Measurements from ENCODE around the gene TM9SF3.

The TM9SF3 gene

GRCh38 chr10:96491303-96491702 lies 95.5 kb downstream of the TM9SF3 start:
- no peaks in the 10 kb centered on the region for H3K4me1 Mint-ChIP-seq
- peaks cover 36% of the 10 kb centered on the region for H3K27me3 Mint-ChIP-seq
- DNase-seq (no peak), ATAC-seq (no peak)
- no peaks in the 10 kb centered on the region for H3K9me3 Mint-ChIP-seq
- no peak overlapping the region for H3K27ac Mint-ChIP-seq
- no peak overlapping the region for H3K4me3 Mint-ChIP-seq

DNA sequence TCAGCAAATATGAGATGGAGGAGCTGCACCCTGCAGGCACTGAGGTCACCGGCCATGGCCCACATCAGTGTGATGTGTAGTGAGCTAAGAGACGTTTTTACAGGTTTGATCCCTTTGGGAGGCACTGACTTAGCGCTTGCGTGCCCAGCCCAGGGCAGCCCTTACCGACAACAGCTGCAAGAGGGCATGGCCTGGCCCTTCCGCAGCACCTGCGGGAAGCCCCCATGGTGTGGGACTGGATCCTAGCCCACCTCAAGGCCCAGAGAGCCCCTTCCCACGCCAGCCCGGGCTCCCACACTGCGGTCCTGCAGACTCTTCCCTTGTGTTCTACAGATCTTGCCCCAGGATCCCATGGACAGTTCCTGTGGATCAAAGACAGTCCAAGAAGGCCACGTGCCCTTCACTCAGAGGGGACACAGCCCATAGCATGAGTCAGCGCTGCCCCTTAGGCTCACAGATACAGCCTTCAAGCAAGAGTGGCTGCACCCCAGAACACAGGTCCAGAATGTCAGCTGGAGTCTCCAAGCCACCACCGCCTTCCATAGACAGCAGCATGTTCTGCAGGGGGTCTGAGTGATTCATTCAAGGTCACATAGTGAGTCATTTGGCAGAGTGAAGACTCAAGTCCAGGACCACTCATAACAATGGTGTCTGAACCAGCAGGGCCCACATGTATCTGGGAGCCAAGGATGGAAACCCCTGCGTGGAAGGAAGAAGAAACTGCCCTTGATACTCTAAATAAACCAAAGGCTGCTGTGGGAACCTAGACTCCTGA lies 98.5 kb downstream of the TM9SF3 start:
- Mint-ChIP-seq H3K27ac (no peak overlapping the region), H3K4me3 (no peak overlapping the region), H3K4me1 (no peaks in the 10 kb centered on the region), H3K27me3 (peaks cover 20% of the 10 kb centered on the region), H3K9me3 (no peaks in the 10 kb centered on the region)
- no peak for DNase-seq
- ATAC-seq = no peak

DNA sequence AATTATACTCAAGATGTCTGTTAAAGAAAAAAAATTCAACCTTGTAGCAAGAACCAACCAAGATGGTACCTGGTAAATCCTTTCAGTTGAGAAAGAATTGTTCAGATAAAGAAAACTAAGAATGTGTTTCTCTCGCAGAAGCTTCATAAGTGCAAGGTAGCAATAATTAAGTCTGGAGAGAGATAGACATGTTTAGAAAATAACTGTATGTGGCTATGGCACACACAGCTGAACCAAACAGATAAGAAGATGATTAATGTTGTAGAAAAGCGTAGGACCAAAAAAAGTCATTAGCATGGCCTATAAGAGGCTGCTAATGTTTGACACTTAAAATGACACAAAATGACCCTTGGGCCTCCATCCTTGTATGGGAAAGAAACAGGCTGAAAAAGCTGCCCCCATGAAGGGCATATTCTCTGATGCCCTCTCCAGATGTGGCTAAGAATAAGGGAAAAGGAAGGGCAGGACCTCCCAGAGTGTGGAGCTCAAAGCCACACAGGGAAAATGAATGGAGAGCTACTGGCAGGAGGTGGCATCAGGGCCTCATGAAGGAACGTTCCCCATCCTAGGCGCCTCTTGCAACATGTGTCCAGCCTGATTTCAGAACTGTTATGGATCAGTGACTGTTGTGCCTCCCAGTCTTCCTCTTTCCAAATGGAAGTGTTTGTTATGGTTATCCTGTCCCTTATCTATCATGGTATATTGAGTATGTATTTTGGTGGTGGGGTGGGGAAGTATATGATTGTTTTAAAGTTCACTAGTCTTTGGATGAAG lies 103.8 kb downstream of the TM9SF3 start:
- ATAC-seq (no peak), DNase-seq (no peak)
- Mint-ChIP-seq H3K27ac (no peak overlapping the region), H3K4me3 (no peak overlapping the region), H3K9me3 (no peaks in the 10 kb centered on the region), H3K27me3 (peaks cover 33% of the 10 kb centered on the region), H3K4me1 (no peaks in the 10 kb centered on the region)

DNA sequence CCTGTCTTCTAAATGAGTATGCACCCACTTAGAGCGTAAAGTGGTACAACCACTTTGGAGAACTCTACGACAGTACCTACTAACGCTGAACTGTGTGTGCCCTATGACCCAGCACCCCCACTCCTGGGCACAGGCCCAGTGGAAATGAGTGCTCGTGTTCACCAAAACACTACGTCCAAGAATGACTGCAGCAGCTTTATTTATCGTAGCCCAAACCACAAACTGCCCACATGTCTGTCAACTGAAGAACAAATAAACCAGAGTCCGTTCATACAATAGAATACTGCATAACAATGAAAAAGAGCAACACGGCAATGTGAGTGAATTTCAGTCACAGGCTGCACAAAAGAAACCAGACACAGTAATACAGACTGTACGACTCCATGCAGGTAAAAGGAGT lies 108.5 kb downstream of the TM9SF3 start:
- DNase-seq = no peak
- Mint-ChIP-seq H3K4me1 (no peaks in the 10 kb centered on the region), H3K27ac (peak overlapping the region in 1 of 2 donors; percentile 72), H3K9me3 (no peaks in the 10 kb centered on the region), H3K4me3 (no peak overlapping the region), H3K27me3 (peaks cover 34% of the 10 kb centered on the region)
- ATAC-seq = no peak

- no peaks in the 10 kb centered on the region for H3K9me3 Mint-ChIP-seq
- no peak overlapping the region for H3K4me3 Mint-ChIP-seq
- DNase-seq (no peak), ATAC-seq (no peak)
- H3K27ac Mint-ChIP-seq = no peak overlapping the region
- H3K27me3 Mint-ChIP-seq = peaks cover 30% of the 10 kb centered on the region
- H3K4me1 Mint-ChIP-seq = no peaks in the 10 kb centered on the region
Measured at GRCh38 chr10:96473866-96474265, 112.9 kb downstream of the TM9SF3 start.

GRCh38 chr10:96470116-96470743 lies 116.6 kb downstream of the TM9SF3 start:
- DNase-seq (peak; percentile 21 to 41), ATAC-seq (peak; percentile 76)
- H3K27ac Mint-ChIP-seq = no peak overlapping the region
- H3K4me1 Mint-ChIP-seq = no peaks in the 10 kb centered on the region
- no peaks in the 10 kb centered on the region for H3K9me3 Mint-ChIP-seq
- peaks cover 23% of the 10 kb centered on the region for H3K27me3 Mint-ChIP-seq
- H3K4me3 Mint-ChIP-seq = no peak overlapping the region

DNA sequence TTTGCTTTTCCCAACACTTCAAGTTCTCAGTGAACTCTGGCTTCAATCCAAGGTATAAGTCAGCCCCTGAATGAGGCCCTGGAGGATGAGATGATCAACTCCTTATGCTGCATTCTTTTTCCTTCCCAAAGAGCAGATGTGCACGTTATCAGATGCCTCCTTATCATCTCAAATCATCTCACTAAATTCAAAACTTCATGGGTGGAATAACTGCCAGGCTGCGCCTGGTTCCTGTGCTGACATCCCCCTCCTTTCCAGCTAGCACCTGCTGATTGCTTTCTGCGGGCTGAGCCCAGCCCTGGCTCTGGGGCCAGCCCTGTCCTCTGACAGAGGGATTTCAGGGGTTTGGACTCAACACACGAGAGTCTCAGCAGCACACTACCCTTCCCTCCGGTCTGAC lies 118.0 kb downstream of the TM9SF3 start:
- H3K27ac Mint-ChIP-seq = no peak overlapping the region
- DNase-seq (no peak), ATAC-seq (no peak)
- no peaks in the 10 kb centered on the region for H3K9me3 Mint-ChIP-seq
- H3K4me1 Mint-ChIP-seq = no peaks in the 10 kb centered on the region
- peaks cover 23% of the 10 kb centered on the region for H3K27me3 Mint-ChIP-seq
- H3K4me3 Mint-ChIP-seq = no peak overlapping the region
